GM21786 (cell line): ENCODE measurements around the gene SRSF8.
"Not testable (repeated sequence)": the region's sequence is repeated elsewhere in the genome, so short reads cannot be mapped to it uniquely, and the experiment has no call there.

ENCODE experiments used
- ATAC-seq: cut with Tn5 transposase; IDR thresholded peaks from one replicate; pipeline ENCODE4 v1.9.1; 2021; ENCODE audit not compliant: unreplicated experiment

SRSF8 gene

GRCh38 chr11:95066716-95067038 lies at the start of gene SRSF8:
SRSF8 (plus strand) TSS chr11:95066919; CDS start chr11:95067227, 308 bp downstream.
- ATAC-seq = peak; percentile 38

- not testable (repeated sequence) for ATAC-seq
Measured at GRCh38 chr11:95021468-95021867, 45.3 kb upstream of the SRSF8 start.

DNA sequence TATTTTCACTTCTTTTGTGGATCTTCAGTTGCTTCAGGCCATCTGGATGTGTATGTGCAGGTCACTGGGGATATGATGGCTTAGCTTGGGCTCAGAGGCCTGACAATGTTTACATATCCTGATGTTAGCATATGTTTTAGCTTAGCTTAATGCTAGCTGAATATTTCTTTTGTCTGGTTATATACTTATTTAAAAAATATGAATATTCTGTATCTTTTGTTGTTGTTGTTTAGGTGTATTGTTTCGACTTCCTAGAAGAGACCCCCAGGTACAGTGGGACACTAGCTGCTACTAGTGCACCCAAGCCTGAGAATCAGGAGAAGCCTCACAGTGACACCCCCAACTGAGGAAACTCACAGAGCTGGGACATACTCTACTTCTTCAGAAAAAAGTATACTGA lies 41.8 kb upstream of the SRSF8 start, which contains the start of gene KDM4E:
Gene KDM4E, plus strand, starts transcription at position 301 of the 400 bp plus-strand sequence. CDS start 300 bp downstream, outside the sequence.
- ATAC-seq = no peak

- not testable (repeated sequence) for ATAC-seq
Measured at GRCh38 chr11:95025594-95025993, 41.1 kb upstream of the SRSF8 start.

DNA sequence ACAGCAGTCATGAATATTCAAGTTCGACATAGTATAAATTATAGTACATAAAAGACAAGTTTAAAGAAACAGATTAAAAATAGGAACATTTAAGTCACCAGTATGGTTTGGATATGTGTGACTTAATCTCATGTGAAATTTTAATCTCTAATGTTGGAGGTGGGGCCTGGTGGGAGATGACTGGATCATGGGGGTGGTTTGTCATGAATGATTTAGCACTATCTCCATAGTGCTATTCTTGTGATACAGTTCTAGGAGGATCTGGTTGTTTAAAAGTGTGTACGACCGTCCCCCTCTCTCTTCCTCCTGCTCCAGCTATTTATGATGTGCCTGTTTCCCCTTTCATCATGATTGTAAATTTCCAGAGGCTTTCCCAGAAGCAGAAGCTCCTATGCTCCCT lies 38.4 kb upstream of the SRSF8 start:
- ATAC-seq = no peak

GRCh38 chr11:95033051-95033450 lies 33.7 kb upstream of the SRSF8 start:
- ATAC-seq = no peak

DNA sequence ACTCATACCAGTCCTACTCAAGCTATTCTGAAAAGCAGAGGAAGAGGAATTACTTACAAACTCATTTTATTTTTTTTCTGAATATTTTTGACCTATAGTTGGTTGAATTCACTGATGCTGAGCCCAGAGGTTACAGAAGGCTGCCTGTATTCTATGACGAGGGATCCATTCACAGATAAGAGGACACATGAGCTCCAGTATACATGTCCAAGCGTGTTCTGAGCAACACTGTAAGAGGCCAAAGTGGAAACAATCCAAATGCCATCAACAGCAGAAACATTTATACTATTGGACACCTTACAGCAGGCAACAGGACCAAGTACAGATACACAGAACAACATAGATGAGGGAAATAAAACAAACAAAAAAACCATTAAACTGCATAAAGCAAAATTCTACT lies 31.4 kb upstream of the SRSF8 start:
- no peak for ATAC-seq

DNA sequence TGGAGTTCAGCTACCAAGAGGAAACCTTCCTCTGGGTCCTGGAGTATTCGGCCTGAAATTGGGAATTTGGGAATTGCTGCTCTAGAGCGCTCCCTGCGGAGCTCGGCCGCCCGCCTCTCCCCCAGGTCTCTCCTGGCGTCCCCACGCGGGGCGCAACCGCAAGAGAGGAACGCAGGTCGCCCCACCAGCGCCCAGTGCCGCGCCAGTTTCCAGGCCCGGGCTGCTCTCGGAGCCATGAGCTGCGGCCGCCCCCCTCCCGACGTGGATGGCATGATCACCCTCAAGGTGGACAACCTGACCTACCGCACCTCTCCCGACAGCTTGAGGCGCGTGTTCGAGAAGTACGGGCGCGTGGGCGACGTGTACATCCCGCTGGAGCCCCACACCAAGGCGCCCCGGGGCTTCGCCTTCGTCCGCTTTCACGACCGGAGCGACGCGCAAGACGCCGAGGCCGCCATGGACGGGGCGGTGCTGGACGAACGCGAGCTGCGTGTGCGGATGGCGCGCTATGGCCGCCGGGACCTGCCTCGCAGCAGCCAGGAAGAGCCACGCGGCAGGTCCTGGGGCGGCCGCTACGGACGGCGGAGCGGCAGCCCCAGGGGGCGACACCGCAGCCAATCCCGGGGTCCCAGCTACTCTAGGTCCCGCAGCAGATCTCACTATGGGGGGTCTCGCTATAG lies 29.2 kb upstream of the SRSF8 start:
- not testable (repeated sequence) for ATAC-seq

DNA sequence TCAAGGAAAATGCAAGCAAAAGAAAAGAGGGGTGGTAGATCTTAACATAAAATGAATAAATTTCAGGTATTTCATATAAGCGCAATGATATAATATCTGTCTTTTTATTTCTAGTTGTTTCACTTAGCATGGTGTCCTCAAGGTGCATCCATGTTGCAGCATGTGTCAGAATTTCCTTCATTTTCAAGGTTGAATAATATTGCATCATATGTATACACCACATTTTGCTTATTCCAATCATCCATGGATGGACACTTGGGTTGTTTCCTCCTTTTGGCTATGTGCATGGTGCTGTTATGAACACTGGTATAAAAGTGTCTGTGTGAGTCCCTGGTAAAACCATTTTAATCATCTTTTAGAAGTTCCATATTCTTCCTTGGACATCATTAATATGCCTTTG lies 24.5 kb upstream of the SRSF8 start:
- no peak for ATAC-seq

- no peak for ATAC-seq
Measured at GRCh38 chr11:95042906-95043305, 23.8 kb upstream of the SRSF8 start.

DNA sequence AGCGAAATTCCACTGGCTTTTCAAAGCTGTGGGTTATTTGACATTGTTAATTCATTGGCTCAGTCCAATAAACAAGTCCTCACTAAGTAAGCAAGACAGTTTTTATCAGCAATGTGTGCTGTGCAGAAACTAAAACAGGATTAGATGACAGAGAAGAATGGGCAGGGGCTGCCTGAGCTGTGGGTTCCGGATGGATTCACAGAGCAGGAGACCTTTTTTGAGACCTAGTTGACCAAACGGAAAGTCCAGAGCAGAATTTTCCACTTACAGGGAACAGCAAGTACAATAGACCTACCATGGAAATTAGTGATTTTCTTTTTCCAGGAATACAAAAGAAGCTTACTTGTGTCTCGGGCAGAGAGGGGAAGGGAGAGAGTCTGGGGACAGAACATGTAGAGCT lies 22.7 kb upstream of the SRSF8 start:
- no peak for ATAC-seq

DNA sequence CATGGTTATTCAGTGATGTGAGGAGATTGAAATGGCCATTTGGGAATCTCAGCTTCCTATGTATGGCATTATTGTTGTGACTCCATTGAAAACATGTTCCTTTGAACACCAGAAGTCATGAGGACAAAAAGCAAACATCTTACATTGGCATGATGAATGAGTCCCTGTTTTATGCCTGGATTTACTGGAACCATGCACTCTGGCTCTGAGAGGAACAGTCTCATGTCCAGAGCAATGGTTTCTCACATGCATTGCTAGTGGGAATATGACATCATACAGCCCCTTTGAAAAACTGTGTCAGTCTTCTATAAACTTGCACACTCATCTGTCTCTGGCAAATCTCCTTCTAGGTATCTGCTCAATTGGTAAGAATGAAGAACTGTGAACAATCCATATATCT lies 20.9 kb upstream of the SRSF8 start:
- ATAC-seq = no peak

DNA sequence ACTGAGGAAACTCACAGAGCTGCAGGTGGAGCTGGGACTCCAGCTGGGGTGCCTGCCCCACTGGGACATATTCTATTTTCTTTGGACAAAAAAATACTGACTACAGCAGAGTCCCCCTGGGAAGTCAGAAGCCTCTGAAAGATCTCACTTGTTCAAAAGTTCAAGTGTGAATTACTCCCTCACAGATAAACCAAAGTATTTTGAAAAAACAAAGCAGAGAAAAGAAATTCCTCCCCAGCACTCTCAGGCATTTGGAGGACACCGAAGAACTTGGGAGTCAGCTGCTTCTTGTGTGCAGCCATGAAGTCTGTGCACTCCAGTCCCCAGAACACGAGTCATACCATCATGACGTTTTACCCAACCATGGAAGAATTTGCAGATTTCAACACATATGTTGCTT lies 17.6 kb upstream of the SRSF8 start, which contains the start of gene KDM4F:
Gene KDM4F, plus strand, starts transcription at position 301 of the 400 bp plus-strand sequence.
- ATAC-seq = not testable (repeated sequence)

DNA sequence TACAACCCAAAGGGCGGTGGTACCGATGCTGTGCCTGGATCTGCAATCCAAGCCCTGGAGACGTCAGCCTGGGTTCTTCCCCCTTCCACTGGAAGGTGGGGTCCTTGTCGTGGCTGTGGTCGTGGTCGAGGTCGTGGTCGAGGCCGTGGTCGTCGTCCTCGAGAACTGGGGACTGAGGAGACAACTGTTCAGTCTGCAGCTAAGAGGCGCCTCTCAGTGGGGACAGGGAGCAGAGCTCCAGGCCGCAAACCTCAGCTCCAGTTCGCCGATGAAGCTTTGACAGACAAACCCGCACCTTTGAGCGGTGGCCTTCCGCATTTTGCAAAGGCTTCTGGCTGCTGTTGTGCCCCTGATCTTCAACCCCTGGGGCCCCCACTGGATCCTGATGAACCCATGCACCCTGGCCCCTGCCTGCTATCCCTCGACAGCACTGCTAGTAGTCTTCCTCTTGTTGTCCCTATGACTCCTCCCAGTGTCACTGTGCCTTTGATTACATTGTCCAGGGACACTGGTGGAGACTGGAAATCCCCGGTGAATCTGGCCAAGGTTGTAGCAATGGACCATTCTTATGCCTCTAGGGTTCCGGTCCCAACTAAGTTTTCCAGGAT lies 16.0 kb upstream of the SRSF8 start:
- no peak for ATAC-seq

- ATAC-seq = no peak
Measured at GRCh38 chr11:95054356-95054755, 12.4 kb upstream of the SRSF8 start.

GRCh38 chr11:95055283-95055897 lies 11.3 kb upstream of the SRSF8 start:
- ATAC-seq = peak; percentile 99

DNA sequence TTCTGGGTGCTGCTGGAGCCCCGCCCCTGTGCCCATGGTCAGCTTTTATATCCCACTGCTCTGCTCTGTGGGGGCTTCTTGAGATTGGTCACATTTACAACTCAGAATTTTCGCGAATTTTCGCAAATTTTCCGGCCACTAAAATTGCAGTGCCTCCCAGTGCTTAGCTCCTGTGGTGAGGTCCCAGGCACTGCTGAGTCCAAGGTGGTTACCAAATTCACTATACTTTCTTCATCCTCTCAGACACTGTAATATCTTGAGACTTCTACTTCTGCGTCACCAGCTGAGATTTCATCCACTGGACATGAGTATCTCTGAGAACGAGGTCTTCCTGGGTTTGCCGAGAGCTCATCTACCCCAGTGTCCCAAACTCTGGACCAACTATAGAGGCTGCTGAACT lies 8.8 kb upstream of the SRSF8 start:
- no peak for ATAC-seq

DNA sequence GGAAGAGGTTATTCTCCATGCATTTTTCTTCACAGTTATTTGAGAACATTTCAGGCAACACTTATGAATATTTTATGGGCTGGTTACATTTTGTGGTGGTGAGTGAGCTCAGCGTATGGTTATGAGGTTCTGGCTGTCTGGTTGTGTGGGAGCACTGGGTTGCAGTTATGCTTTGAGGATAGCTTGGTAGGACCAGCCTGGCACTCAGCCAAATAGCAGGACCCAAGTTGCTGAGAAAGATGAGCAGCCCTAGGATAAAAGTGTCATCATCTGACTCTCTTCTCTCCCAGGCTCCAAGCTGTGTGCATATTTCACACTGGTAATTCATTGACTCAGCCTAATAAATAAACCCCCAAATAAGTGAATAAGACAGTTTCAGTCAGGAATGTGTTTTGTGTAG lies 8.1 kb upstream of the SRSF8 start:
- ATAC-seq = no peak

GRCh38 chr11:95059046-95059445 lies 7.7 kb upstream of the SRSF8 start:
- no peak for ATAC-seq

- no peak for ATAC-seq
Measured at GRCh38 chr11:95065336-95065735, 1.4 kb upstream of the SRSF8 start.

GRCh38 chr11:95067039-95067840 lies 521 bp downstream of the SRSF8 start:
- ATAC-seq = peak; percentile 60

GRCh38 chr11:95067841-95068219 lies 1.1 kb downstream of the SRSF8 start:
- no peak for ATAC-seq
